ENCODE data around the gene SEC23A.

The SEC23A gene

GRCh38 chr14:38999949-39000348 is 103.1 kb downstream of the SEC23A start:
- TF ChIP-seq, protein P1, sequence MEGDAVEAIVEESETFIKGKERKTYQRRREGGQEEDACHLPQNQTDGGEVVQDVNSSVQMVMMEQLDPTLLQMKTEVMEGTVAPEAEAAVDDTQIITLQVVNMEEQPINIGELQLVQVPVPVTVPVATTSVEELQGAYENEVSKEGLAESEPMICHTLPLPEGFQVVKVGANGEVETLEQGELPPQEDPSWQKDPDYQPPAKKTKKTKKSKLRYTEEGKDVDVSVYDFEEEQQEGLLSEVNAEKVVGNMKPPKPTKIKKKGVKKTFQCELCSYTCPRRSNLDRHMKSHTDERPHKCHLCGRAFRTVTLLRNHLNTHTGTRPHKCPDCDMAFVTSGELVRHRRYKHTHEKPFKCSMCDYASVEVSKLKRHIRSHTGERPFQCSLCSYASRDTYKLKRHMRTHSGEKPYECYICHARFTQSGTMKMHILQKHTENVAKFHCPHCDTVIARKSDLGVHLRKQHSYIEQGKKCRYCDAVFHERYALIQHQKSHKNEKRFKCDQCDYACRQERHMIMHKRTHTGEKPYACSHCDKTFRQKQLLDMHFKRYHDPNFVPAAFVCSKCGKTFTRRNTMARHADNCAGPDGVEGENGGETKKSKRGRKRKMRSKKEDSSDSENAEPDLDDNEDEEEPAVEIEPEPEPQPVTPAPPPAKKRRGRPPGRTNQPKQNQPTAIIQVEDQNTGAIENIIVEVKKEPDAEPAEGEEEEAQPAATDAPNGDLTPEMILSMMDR (IDR thresholded peaks at IDR 0.05; ENCODE audit: low read depth, low read length): no peak
- Histone ChIP-seq H3K36me3 (no peaks in the 10 kb centered on the region), H3K4me1 (peaks cover 42% of the 10 kb centered on the region), H3K9me3 (no peaks in the 10 kb centered on the region), H3K27me3 (no peaks in the 10 kb centered on the region), H3K4me3 (ENCODE audit: low read depth, low read length) (no peak overlapping the region)
- DNase-seq: no peak

DNA sequence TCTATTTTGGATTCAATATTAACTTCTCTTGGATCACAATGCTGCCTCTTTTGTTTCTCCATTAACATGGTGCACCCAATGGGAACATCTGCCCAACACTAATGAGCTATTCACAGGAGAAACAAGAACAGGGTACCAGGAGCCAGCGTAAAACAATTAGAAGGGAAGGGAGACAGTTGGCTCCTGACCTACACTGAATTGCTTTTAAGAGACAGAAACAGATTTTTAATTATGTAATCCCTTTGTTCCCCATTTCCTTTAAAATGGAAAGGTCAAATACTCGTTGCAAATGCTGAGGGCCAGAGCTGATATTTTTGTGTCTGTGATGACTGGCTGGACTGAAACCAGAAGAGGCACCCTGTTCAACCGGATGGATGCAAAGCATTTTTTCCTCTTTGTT is 108.3 kb downstream of the SEC23A start:
- Histone ChIP-seq H3K4me1 (peaks cover 64% of the 10 kb centered on the region), H3K4me3 (ENCODE audit: low read depth, low read length) (no peak overlapping the region; the same call in 1 of the 2 replicates), H3K27me3 (no peaks in the 10 kb centered on the region), H3K36me3 (no peaks in the 10 kb centered on the region), H3K9me3 (no peaks in the 10 kb centered on the region)
- TF ChIP-seq, protein P1 (IDR thresholded peaks at IDR 0.05; ENCODE audit: low read depth, low read length): no peak
- DNase-seq: peak; percentile 64

GRCh38 chr14:38993981-38994380 is 109.1 kb downstream of the SEC23A start:
- no peak overlapping the region for H3K4me3 ChIP-seq (ENCODE audit: low read depth, low read length)
- no peak for DNase-seq
- H3K36me3 ChIP-seq: no peaks in the 10 kb centered on the region
- H3K27me3 ChIP-seq: no peaks in the 10 kb centered on the region
- H3K4me1 ChIP-seq: peaks cover 64% of the 10 kb centered on the region
- TF ChIP-seq, protein P1 (IDR thresholded peaks at IDR 0.05; ENCODE audit: low read depth, low read length): no peak
- no peaks in the 10 kb centered on the region for H3K9me3 ChIP-seq

DNA sequence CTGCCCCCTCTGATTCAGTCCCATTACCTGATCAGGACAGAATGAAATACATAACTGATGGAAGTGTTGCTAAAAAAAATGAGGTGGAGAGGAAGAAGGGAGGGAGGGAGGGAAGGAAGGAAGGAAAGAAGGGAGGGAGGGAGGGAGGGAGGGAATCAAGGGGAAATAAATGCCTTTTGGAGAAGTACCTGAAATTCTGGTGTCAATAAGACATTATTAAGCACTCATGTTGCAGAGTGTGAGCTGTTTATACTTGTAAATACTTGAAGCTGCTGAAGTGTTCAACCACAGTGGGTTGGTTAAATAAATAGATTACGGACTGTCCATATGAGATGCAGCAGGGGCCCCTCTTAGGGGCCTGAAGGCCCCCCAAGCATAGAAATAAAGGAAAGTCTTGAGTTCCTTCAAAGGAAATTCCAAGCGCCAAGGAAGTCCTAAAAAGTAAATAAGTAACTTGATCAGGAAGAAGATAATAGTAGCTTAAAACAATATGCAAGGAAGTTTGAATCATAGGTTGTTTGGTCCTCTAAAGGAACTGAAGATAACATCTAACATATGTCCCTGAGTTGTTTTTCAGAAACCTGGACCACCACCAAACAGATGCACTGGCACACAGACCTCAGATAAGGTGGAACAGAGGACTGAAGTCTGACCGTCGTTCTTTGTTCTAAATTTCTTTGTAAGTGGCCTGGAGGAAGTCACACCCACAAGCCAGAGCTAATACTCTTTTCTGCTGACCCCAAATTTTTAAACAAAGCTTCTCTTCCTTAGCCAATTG is 110.8 kb downstream of the SEC23A start:
- Histone ChIP-seq H3K4me3 (ENCODE audit: low read depth, low read length) (no peak overlapping the region), H3K9me3 (no peaks in the 10 kb centered on the region), H3K36me3 (no peaks in the 10 kb centered on the region), H3K27me3 (no peaks in the 10 kb centered on the region), H3K4me1 (peaks cover 53% of the 10 kb centered on the region)
- DNase-seq: peak; percentile 75
- TF ChIP-seq, protein P1 (IDR thresholded peaks at IDR 0.05; ENCODE audit: low read depth, low read length): no peak

- TF ChIP-seq, protein P1 (IDR thresholded peaks at IDR 0.05; ENCODE audit: low read depth, low read length): no peak
- H3K9me3 ChIP-seq: no peaks in the 10 kb centered on the region
- H3K27me3 ChIP-seq: no peaks in the 10 kb centered on the region
- DNase-seq: no peak
- no peaks in the 10 kb centered on the region for H3K36me3 ChIP-seq
- H3K4me3 ChIP-seq (ENCODE audit: low read depth, low read length): no peak overlapping the region
- peaks cover 45% of the 10 kb centered on the region for H3K4me1 ChIP-seq
These were observed 111.7 kb downstream of the SEC23A start for GRCh38 chr14:38991299-38991698.

DNA sequence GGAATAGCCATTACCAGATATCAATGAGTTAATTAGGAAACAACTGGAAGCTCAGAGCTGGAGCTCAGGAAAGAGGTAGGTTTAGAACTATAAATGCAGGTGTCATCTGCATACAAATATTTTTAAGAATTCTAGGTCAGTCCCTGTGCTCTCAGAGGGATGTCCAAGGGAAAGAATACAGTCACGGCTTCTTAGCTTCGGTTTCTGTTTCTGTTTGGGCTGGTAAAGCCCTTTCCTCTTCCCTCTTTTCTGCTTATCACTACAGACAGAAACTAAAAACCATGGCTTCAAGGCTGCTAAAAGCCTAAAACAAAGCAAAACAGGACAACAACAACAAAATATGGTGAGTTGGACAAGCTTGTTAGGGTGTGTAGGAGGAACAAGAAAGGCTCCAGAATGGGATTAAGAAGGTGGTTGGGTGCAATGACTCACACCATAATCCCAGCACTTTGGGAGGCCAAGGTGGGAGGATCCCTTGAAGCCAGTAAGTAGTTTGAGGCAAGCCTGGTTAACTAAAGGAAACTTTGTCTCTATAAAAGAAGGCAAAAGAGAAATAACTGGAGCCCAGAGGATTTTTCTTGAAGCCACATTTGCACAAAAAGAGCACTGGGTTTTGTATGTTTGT is 113.0 kb downstream of the SEC23A start:
- TF ChIP-seq, protein P1 (IDR thresholded peaks at IDR 0.05; ENCODE audit: low read depth, low read length): no peak
- H3K36me3 ChIP-seq: no peaks in the 10 kb centered on the region
- no peak for DNase-seq
- H3K4me3 ChIP-seq (ENCODE audit: low read depth, low read length): no peak overlapping the region
- no peaks in the 10 kb centered on the region for H3K27me3 ChIP-seq
- peaks cover 35% of the 10 kb centered on the region for H3K4me1 ChIP-seq
- no peaks in the 10 kb centered on the region; the same call in 1 of the 2 replicates for H3K9me3 ChIP-seq
